Pancreas (tissue), 10 donors: ENCODE measurements around the gene ICA1L. TPM values are rescaled to one million over a fixed set of nuclear protein-coding genes. Genes with fewer than 3 reads are reported as not detected.

Experiments
- ATAC-seq, 4 donors: fragments of 200-7000 bp; cut with Tn5 transposase; one replicate each; pipeline versions ENCODE4 v1.8.0 to v1.9.1; 2020; ENCODE audit warnings: mild to moderate bottlenecking in 4 of 4, moderate library complexity in 4 of 4
- DNase-seq, 6 donors: peaks; one replicate each; pipeline ENCODE4 v3.0.0-alpha.2; 2020
- FAIRE-seq: peaks from 2 replicates; lab custom pipeline; 2012; peaks lifted over from hg19 to GRCh38; lab: Jason Lieb, UNC
- H3K27ac ChIP-seq, 4 donors: fragments of 200-600 bp; sonication (generic); 1 replicate in 3 of 4; 2 replicates in 1 of 4; pipeline versions ENCODE4 v1.5.0 to v1.8.0; 2020
- H3K27me3 ChIP-seq, 4 donors: fragments of 200-600 bp; one replicate each; pipeline ENCODE4 v1.8.0; 2021
- H3K36me3 ChIP-seq, 3 donors: fragments of 200-600 bp; sonication (generic) in 1 of 3; one replicate each; pipeline versions ENCODE4 v1.5.0 to v1.8.0; 2020 to 2021
- H3K4me1 ChIP-seq, 3 donors: fragments of 200-600 bp; one replicate each; pipeline ENCODE4 v1.8.0; 2021
- H3K4me3 ChIP-seq, 4 donors: fragments of 200-600 bp; sonication (generic) in 2 of 4; one replicate each; pipeline versions ENCODE4 v1.5.0 to v1.8.0; 2020 to 2021
- H3K9me3 ChIP-seq, 4 donors: fragments of 200-600 bp; one replicate each; pipeline ENCODE4 v1.8.0; 2021
- CTCF ChIP-seq, 4 donors: fragments of 200-600 bp; sonication (generic) in 3 of 4; IDR thresholded peaks; one replicate each; pipeline versions ENCODE4 v1.5.0 to v1.8.0; 2021; ENCODE audit warnings: antibody characterized with exemption in 4 of 4
- WGBS, 2 donors: extraction: QIAGEN DNeasy Blood & Tissue Kit; methylation state at CpG; one replicate each; pipeline ENCODE4 v1.1.7; 2013; 5-methylcytosine and 5-hydroxymethylcytosine counted together
- intact Hi-C, 3 donors: fragments of 100-400 bp; cut with DNase I; formaldehyde crosslinking; loops; one replicate each; pipeline versions ENCODE4 v1.11.1 to v1.14.2; 2022
- polyA plus RNA-seq, 2 donors: library from polyadenylated mRNA; stranded (reverse); fragments of 200-250 nt; gene quantifications; one replicate each; pipeline ENCODE4 v1.2.3, GENCODE V29; 2013
- total RNA-seq, 6 donors: library from RNA; stranded (reverse); fragmentation: NEBNext Ultra II Directional in 4 of 6; extraction: Animal tissue kit (Norgen Biotek cat#: 25700) in 4 of 6; gene quantifications; one replicate each; pipeline versions ENCODE4 v1.2.1 to v1.2.4, GENCODE V29; 2021 to 2023
- donor health status: healthy with polysubstance abuse.
- donor health status: DM: no; HTN: no; CAD: no; lungs with moderate emphysema.
- donor health status: DM: no; HTN: no; CAD: no.
- donor health status: control.
- donor health status: control.
- donor health status: Bipolar disorder and iron deficiency.
- donor health status: DM: yes; HTN: yes; CAD: no.
- donor health status: DM: no; HTN: no; CAD: no.
- donor health status: DM: no; HTN: no; CAD: no.
- donor health status: DM: yes; HTN: yes; CAD: no.

Gene ICA1L
- total and polyA plus RNA-seq, 8 donors: 2.7 to 8.1 (median 3.6) TPM

DNA sequence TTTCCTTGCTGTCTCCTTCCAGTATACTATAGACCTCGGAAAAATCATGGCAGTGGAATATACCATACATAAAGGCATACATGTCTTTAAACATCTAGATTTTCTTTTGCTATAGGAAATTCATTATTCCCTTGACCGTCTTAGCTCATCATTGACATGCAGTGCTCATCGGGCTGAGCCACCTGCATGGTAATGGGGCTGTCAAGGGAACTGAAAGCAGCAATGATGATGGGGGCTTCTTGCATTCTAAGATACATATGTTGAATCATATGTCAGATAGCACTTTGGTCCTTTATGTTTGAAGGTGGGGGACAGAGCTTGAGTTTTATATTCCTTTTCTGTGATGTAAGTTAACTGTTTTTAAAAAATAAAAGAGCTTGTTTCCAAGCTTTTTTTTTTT lies 106.6 kb downstream of the ICA1L start:
- Histone ChIP-seq H3K4me3 (no peak overlapping the region), H3K27ac (no peak overlapping the region), H3K4me1 (no peaks in the 10 kb centered on the region), H3K27me3 (no peaks in the 10 kb centered on the region), H3K36me3 (peaks cover 0 to 6% (median 0%) of the 10 kb centered on the region in 3 donors), H3K9me3 (no peaks in the 10 kb centered on the region)
- DNase-seq (no peak), ATAC-seq (no peak), FAIRE-seq (no peak)
- TF ChIP-seq CTCF (IDR thresholded peaks at IDR 0.05): no peak
- intact Hi-C loops: no loop called here
- WGBS, 2 donors: 89 to 94% methylated on average over 3 of the region's 3 CpGs

DNA sequence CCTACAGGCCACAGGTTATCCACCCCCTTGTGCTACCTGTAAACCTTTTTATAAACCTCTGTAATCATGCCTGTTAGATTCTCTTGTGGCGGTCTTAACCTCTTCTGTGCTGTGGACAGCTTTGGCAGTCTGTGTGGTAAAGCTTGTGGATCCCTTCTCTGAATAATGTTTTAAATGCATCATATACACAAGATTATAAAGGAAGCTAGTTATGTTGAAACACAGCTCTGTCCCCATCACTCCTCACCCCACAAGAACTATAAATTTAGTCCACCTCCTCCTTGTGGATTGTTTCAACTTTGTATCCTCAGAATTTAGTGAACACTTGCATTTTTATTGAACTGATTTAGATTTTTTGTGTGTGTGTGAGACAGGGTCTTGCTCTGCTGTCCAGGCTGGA lies 107.7 kb downstream of the ICA1L start:
- no peak for TF ChIP-seq CTCF (IDR thresholded peaks at IDR 0.05)
- DNase-seq: no peak
- no peak overlapping the region for H3K27ac ChIP-seq
- peaks cover 0 to 4% (median 3%) of the 10 kb centered on the region in 3 donors for H3K4me1 ChIP-seq
- 98 to 100% methylated on average over 1 of the region's 1 CpG for WGBS, 2 donors
- H3K9me3 ChIP-seq: no peaks in the 10 kb centered on the region
- no peak overlapping the region for H3K4me3 ChIP-seq
- no peak for FAIRE-seq
- ATAC-seq: no peak
- H3K36me3 ChIP-seq: peaks cover 0 to 6% (median 0%) of the 10 kb centered on the region in 3 donors
- no peaks in the 10 kb centered on the region for H3K27me3 ChIP-seq
- intact Hi-C loops: no loop called here

GRCh38 chr2:202762556-202762955 lies 109.0 kb downstream of the ICA1L start:
- no peak for FAIRE-seq
- Histone ChIP-seq H3K4me3 (no peak overlapping the region), H3K27me3 (no peaks in the 10 kb centered on the region), H3K9me3 (no peaks in the 10 kb centered on the region), H3K27ac (no peak overlapping the region), H3K4me1 (peaks cover 0 to 17% (median 16%) of the 10 kb centered on the region in 3 donors), H3K36me3 (peaks cover 0 to 6% (median 0%) of the 10 kb centered on the region in 3 donors)
- no peak for TF ChIP-seq CTCF (IDR thresholded peaks at IDR 0.05)
- WGBS, 2 donors: 66 to 86% methylated on average over 4 of the region's 4 CpGs
- intact Hi-C loops: no loop called here
- DNase-seq: no peak
- ATAC-seq: no peak

GRCh38 chr2:202760848-202761247 lies 110.7 kb downstream of the ICA1L start:
- Histone ChIP-seq H3K4me3 (no peak overlapping the region), H3K27me3 (no peaks in the 10 kb centered on the region), H3K4me1 (peaks cover 0 to 18% (median 16%) of the 10 kb centered on the region in 3 donors), H3K36me3 (no peaks in the 10 kb centered on the region), H3K27ac (no peak overlapping the region), H3K9me3 (no peaks in the 10 kb centered on the region)
- intact Hi-C loops: no loop called here
- DNase-seq (no peak), FAIRE-seq (no peak), ATAC-seq (no peak)
- 87 to 88% methylated on average over 2 of the region's 2 CpGs for WGBS, 2 donors
- TF ChIP-seq CTCF (IDR thresholded peaks at IDR 0.05): no peak

- FAIRE-seq (no peak), DNase-seq (no peak), ATAC-seq (peak; percentile 75 to 92 (median 90))
- no peaks in the 10 kb centered on the region for H3K36me3 ChIP-seq
- peak overlapping the region in 2 of 4 donors; percentile 38 to 61 for H3K27ac ChIP-seq
- 8 to 17% methylated on average over 2 of the region's 2 CpGs for WGBS, 2 donors
- no peaks in the 10 kb centered on the region for H3K9me3 ChIP-seq
- intact Hi-C loops: no loop called here
- H3K27me3 ChIP-seq: no peaks in the 10 kb centered on the region
- no peak for TF ChIP-seq CTCF (IDR thresholded peaks at IDR 0.05)
- peaks cover 0 to 18% (median 16%) of the 10 kb centered on the region in 3 donors for H3K4me1 ChIP-seq
- H3K4me3 ChIP-seq: no peak overlapping the region
Measured at GRCh38 chr2:202758604-202759003, 113.0 kb downstream of the ICA1L start.
